Measurements from ENCODE around the gene NXF3.
"Not testable (repeated sequence)": the region's sequence is repeated elsewhere in the genome, so short reads cannot be mapped to it uniquely, and the experiment has no call there.

GRCh38 chrX:103033371-103033770, 59.6 kb downstream of the NXF3 start:
- not testable (repeated sequence) for TF ChIP-seq CTCF, POLR2A (IDR thresholded peaks at IDR 0.05)
